PC-3 (cell line): ENCODE measurements around the gene TRMT10A.

Experiments used
- EZH2 ChIP-seq: fragments of 300-600 bp; sonication (generic); IDR thresholded peaks from one replicate; pipeline ENCODE4 v1.6.1; 2017; ENCODE audit warnings: antibody characterized with exemption, mild to moderate bottlenecking, low read length; ENCODE audit not compliant: unreplicated experiment
- EZH2phosphoT487 ChIP-seq: fragments of 300-600 bp; sonication (generic); IDR thresholded peaks from 2 replicates; pipeline ENCODE4 v1.6.1; 2018; ENCODE audit warnings: mild to moderate bottlenecking, antibody characterized with exemption, low read length, borderline replicate concordance
- TF ChIP-seq, protein P1 (sequence below): fragments of 300-600 bp; sonication (generic); conservative IDR thresholded peaks from 2 replicates; pipeline ENCODE4 v1.5.1; 2017; ENCODE audit warnings: antibody characterized with exemption, low read depth, mild to moderate bottlenecking, low read length

DNA sequence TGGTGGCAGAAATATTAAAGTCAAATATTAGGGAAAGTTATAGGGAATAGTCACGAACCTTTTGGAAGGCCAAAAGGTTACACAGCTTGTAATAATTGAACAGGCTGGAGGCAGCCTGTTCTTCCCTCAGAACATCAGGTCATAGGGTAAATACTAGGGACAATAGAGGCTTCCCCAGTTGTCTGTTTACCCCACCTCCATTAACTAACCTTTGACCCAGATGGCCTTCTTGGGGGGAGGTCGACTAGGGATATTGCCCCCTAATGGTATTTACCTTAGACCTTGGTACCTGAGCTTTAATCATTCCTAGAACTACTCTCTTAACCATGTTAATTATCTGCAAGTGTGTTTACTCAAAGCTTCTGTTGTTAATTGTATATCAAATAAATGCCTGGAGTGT is 27.0 kb downstream of the TRMT10A start:
- TF ChIP-seq, protein P1, sequence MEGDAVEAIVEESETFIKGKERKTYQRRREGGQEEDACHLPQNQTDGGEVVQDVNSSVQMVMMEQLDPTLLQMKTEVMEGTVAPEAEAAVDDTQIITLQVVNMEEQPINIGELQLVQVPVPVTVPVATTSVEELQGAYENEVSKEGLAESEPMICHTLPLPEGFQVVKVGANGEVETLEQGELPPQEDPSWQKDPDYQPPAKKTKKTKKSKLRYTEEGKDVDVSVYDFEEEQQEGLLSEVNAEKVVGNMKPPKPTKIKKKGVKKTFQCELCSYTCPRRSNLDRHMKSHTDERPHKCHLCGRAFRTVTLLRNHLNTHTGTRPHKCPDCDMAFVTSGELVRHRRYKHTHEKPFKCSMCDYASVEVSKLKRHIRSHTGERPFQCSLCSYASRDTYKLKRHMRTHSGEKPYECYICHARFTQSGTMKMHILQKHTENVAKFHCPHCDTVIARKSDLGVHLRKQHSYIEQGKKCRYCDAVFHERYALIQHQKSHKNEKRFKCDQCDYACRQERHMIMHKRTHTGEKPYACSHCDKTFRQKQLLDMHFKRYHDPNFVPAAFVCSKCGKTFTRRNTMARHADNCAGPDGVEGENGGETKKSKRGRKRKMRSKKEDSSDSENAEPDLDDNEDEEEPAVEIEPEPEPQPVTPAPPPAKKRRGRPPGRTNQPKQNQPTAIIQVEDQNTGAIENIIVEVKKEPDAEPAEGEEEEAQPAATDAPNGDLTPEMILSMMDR = no peak
- TF ChIP-seq EZH2phosphoT487 (no peak), EZH2 (no peak)
